MV-4-11 (cell line): ENCODE data around the gene PP2D1.
"Not testable (repeated sequence)": the region's sequence is repeated elsewhere in the genome, so short reads cannot be mapped to it uniquely, and the experiment has no call there.

ENCODE experiments used
- DNase-seq: peaks from one replicate; lab custom pipeline; 2025; lab: John Stamatoyannopoulos, UW

Gene PP2D1

DNA sequence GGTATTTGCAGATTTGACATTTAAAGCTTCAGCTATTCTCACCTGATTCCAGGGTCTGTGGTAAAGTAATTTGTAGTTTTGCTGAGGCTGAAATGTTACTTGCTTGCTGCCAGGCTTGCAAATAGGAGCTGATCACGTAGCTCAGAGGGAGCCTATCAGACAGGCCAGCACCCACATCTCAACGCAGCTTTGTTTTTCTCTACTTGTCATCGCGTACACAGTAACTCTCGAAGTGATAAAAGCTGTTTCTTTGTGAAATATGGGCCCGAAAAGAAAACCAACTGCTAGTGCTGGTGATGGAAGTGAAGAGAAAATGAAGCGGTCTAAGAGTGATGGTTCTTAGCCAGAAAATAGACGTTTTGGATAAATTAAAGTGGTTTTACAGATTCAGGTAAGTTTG lies 41.7 kb downstream of the PP2D1 start:
- DNase-seq: no peak

DNA sequence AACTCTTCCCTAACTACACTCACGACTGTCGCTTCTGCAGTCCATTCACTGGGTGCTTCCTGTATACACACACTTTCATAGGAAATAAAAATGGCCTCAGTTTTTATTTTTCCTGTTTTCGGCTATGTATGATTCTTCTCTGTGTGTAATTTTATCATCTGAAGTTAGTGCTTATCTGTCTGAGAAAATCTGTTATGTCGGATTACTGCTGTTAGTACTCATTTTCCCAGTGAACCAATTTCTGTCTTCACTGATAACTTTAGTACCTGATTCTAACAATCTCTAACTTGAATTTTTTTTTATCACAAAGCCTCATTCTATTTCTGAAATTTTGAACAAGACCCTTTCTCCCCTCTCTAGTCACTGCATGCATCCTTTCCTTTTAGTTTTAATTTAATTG lies 44.3 kb downstream of the PP2D1 start:
- no peak for DNase-seq

DNA sequence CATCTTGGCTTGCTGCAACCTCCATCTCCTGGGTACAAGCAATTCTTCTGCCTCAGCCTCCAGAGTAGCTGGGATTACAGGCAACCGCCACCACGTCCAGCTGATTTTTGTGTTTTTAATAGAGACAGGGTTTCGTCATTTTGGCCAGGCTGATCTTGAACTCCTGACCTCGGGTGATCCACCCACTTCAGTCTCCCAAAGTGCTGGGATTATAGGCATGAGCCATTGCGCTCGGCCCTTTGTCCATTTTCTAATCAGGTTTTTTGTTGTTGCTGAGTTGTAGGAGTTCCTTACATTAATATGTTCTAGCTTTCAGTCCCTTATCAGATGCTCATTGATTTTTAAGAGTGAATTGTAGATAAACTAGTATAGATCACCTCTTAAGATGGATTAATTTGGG lies 44.9 kb downstream of the PP2D1 start:
- no peak for DNase-seq

DNA sequence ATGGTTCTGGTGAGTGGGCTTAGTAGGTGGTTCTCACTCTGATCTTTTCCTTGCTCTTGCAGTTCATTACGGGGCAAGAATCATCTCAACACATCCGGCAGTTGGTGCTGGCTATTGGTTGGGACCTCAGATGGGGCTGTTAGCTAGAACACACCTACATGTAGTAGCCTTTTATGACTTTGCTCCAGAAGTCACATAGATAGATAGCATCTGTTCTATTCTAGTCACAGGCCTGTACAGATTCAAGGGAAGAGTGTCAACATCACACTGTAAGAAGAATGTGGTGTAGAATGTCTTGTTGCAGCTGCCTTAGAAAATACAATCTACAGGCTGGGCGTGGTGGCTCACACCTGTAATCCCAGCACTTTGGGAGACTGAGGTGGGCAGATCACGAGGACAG lies 50.1 kb downstream of the PP2D1 start:
- DNase-seq: no peak

DNA sequence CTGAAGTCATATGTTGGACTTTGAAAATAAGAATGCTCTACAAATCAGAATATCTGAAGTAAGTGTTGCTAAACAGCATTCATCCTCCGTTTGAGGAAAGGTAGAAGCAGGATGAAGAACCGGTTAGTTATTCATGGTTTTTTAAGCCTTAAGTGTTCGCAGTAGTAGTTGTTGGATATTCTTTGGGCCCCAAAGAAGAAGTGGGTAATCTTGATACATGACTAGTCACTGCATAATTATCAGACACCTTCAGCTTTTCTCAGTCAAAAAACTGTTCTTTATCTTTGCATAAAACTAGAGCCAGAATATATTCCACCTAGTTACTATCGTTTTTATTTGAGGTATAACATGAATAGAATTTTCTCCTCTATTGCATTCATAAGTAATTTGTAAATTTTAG lies 51.4 kb downstream of the PP2D1 start:
- DNase-seq: no peak

DNA sequence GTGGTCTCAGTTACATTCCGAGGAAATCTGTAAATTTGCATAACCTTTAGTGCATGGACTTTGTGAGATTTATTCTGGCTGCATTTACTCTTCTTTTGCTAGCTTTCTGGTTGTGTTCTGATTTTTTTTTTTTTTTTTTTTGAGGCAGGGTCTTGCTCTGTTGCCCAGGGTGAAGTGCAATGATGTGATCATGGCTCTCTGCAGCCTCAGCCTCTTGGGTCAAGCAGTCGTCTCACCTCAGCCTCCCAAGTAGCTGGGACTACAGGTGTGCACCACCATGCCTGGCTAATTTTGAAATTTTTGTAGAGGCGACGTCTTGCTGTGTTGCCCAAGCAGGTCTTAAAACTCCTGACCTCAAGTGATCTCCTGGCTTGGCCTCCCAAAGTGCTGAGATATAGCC lies 52.6 kb downstream of the PP2D1 start:
- DNase-seq: no peak

DNA sequence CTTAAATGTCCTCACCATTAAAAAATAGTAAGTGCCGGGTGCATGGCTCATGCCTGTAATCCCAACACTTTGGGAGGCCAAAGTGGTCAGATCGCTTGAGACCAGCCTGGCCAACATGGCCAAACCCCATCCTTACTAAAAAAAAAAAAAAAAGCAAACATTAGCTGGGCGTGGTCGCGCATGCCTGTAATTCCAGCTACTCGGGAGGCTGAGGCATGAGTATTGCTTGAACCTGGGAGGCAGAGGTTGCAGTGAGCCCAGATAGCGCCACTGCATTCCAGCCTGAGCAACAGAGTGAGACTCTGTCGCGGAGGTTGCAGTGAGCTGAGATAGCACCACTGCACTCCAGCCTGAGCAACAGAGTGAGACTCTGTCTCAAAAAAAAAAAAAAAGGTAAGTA lies 54.7 kb downstream of the PP2D1 start:
- not testable (repeated sequence) for DNase-seq

DNA sequence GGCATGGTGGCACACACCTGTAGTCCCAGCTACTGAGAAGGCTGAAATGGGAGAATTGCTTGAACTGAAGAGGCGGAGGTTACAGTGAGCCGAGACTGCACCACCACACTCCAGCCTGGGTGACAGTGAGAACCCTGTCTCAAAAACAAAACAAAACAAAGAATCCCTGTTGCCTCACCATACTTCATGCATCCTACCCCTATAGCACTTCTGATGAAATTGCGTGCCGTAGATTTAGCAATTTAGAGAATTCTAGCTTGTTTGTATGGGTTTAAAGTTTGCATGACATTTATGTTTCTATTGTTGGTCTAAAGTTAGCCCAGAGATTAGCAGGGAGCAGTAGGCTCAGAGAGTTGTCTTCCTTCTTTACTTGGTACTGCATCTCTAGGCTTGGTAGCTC lies 57.4 kb downstream of the PP2D1 start:
- DNase-seq: no peak

DNA sequence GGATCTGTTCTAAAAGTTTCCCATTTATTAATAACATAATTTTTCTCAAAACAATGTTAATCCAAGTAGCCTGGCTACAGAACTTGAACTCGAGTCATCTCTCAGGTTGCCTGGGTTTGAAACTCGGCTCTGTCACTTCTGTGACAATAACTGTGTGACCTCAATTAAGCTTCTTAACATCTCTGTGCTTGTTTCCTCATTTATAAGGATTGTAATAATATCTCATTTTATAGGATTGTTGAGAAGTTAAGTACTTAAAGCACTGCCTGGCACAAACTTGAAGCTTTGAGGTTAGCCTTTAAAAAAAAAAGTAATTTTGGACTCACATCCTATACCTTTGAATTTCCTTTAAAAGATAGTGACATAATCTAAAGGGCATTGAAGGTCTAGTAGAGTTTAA lies 61.7 kb downstream of the PP2D1 start:
- no peak for DNase-seq

DNA sequence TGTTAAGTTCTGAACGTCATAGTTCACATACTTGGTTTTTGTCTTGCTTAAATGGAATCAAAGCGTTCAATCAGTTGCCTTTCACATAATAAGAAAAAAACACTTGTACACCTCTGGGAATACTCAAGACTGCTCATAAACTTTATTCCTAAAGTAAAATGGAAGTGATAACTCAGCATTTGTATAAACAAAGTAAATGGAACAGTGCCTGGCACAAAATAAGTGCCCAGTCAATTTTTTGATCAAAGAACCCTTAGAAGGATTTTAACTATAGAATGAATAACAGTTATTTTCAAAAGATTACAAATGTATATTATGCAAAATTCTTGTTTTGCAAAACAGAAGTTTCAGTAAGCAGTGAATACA lies 63.9 kb downstream of the PP2D1 start:
- DNase-seq: no peak

DNA sequence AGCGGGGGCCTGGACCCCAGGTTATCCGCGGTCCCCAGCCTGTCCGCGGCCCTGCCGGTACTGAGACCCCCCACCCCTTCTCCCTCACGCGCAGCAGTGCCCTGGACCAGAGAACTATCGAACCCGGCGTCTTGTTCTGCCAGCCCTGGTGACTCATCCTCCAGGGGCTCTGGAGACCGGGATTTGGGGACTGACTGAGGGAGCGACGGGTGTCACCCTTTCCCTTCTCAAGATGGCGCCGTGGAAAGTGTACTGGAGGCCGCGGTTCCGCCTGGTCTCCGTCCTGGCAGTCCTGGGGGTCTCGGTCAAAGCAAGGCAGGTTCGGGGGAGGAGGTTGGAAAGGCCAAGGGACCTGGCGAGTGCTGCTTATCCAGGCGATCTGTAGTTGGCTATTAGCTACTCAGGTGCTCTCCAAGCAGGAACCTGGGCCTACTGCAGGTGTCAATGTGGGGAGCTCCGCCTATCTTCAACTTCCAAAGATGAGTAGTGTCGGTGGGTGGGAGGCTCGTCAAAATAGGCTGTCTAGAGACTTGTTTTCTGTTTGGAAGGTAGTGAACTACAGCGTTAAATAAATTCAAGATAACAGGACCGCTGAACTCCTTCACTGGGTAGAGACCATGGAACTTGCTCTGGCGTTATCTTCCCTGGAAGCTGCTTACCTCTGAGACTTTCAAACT lies 64.4 kb downstream of the PP2D1 start:
- peak; percentile 27 for DNase-seq

DNA sequence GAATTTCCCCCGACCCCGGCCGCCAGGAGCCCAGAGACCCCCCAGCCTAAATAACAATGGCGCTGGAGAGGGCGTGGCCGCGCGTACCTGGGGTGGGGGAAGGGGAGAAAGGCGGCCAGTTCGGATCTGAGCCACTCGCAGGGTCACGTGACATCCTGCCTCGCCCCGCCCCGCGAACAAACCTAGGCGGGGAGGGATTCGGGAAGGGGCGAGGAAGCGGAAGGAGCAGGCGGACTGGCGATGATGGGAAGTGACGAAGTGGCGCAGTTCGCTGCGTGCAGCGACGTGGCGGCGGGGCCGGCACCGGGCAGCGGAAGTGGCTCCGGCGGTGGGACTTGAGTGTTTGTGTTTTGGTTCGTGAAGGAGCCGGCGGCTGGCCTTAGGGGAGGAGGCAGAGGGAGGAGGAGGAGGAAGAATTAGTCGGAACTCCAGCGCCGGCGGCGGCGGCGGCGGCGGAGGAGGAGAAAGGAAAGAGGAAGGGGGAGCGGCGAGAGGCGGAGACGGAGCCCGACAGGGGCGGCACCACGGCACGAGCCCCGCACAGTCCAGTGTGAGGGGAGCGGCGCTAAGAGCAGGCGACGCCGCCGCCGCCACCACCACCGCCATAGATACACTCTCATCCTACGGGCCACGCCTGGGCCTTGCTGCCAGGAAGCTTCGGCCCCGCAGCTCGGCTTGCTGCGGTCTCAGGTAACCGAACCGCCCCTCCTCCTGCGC lies 65.1 kb downstream of the PP2D1 start, which contains the start of gene RAB5A:
RAB5A (plus strand) TSS at position 266 of the 717 bp plus-strand sequence. CDS start 3,802 bp downstream, outside the sequence.
- peak; percentile 97 for DNase-seq

DNA sequence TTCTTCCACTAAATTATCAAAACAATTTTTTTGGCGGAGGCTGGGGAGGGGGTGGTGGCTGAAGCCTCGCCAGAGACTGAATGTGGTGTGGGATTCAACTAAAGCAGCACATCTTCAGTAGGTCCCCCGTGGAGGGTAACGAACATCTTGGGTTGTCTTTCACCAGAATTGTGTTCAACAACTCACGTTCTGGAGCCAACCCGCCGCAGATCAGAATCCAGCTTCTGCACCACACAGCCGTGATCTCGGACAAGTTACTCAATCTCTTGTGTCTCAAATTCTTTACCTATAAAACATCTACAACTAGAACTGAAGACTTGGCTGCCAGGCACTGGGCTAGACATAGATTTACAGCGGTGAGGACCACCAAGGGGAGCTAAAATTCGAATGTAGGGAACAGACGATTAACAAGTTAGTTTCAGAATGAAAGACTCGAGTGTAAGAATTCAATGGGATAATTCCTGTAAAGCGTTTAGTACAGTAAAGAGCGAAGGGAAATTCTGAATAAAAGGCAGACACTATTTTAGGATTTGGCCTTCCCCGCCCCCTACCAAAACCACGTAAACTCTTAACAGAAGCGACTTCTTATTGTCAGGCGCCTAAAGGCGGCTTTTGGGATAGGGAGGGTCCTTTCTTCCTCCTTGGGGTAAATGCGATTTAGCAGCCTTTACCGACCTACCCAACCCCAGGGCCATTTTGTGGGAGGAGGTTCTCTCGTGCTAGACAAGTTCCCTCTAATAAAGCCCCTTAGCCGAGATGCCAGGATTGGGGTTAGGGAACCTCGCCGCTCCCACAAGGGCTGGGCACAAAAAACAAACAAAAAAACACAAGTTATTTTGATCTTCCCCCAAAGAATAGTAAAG lies 65.9 kb downstream of the PP2D1 start:
- DNase-seq: peak; percentile 53

DNA sequence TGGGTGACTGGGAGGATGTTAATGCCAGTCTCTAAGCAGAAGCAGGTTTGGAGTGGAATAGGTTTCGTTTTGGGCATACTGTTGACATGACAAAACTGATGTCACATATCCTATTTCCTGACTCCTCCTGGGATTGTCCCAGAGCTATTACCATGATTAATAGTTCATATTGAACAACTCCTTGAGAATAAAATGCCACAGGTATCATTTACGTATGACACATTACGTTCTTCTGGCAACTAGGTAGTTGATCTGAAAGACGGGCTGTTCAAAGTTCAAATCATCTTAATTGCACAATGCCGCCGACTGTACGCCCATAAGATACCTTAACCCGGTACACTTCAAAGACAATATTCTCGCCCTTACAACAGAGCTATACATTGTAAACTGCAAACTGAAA lies 66.5 kb downstream of the PP2D1 start:
- no peak for DNase-seq

DNA sequence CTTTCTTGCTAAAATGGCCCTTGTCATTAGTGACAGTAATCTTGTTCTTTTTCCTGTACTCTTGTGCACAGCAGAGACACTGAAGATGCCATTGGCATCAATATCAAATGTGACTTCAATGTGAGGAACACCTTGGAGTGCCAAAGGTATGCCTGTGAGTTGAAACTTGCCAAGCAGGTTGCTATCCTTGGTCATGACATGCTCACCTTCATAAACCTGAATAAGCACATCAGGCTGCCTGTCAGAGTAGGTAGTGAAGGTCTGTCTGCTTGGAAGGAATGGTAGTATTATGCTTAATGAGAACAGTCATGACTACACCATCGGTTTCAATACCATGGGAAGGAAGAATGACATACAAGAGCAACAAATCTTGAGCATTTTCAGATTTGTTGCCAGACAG lies 71.4 kb downstream of the PP2D1 start:
- DNase-seq: no peak

DNA sequence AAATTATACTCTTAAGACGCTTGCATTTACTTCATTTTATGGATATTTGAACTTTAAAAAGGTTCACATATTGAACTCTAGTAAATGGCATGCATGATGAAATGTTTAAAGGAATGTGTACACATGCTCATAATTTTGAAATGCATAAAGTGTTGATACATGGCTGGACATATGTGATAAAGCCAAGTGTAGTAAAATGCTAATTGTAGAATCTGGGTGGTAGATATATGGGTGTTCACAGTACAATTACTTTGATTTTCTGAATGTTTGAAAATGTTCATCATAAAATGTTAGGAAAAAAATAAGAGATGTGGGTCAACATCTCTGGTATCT lies 73.8 kb downstream of the PP2D1 start:
- no peak for DNase-seq

DNA sequence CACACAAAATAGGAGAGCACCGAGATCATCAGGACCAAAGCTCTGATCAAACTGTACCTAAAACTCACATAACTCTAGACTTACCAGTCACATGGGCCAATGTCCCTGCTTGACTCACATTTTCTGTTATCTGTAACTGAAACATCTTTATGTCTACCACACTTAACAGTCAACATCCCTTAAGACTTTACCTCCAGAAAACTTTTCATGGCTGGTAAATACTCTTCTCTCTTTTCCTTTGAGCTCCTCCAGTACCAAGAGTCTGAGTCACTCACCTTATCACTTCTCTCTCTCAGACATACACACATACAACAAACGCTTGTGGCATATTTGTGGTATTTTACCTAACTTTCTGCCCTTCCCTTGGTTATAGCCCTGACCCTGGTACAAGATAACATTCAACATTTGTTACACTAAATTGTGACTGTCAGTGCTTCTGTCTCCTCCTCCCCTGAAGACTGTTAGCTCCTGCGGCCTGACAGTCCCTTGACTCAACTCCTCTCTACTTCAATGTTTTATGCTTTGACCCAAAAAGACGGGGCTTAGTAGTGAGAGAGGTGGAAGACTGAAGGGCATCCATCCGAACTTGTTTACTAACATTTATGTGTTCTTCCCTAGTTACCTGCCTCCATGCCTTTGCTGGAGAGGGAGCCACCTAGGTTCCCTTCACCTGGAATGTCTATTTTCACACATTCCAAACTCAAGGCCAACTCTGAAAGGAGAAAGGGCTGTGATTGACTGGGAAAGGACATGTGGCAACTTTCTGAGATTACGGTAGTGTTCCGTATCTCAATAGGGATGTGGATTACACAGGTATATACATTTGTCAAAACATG lies 74.4 kb downstream of the PP2D1 start:
- no peak for DNase-seq
